HCT116 (cell line): Measurements from ENCODE around the gene CCL14. TPM values are rescaled to one million over a fixed set of nuclear protein-coding genes. Genes with fewer than 3 reads are reported as not detected.

Source experiments
- ATAC-seq: fragments of 200-7000 bp; cut with Tn5 transposase; 2 replicates; pipeline ENCODE4 v1.9.1; 2020; ENCODE audit warnings: mild to moderate bottlenecking, moderate library complexity
- BruUV-seq: library from RNA; stranded (reverse); fragments of 400-500 nt; replicated peaks from 2 replicates; lab custom pipeline; 2021; lab: Mats Ljungman, UMichigan
- CTCF ChIA-PET: fragments of 300-600 bp; sonication (Branson Sonifier 250); formaldehyde crosslinking; loops from one replicate; lab custom pipeline; 2021; ENCODE audit warnings: antibody characterized with exemption; lab: Charles Lee
- POLR2A ChIA-PET: fragments of 300-600, 350-600 bp; sonication (Branson Sonifier 250); formaldehyde crosslinking; loops from one replicate; lab custom pipeline; 2021; ENCODE audit warnings: antibody characterized with exemption; lab: Charles Lee
- RAD21 ChIA-PET, 2 experiments: fragments of 300-600 bp; sonication (Branson Sonifier 250); formaldehyde crosslinking; loops; one replicate each; lab custom pipeline; 2023; ENCODE audit warnings: low total read pairs in 2 of 2; ENCODE audit not compliant: uncharacterized antibody in 2 of 2, unreplicated experiment in 2 of 2, low non-redundant PET in 1 of 2; lab: Charles Lee
- DNase-seq: peaks from one replicate; pipeline ENCODE4 v3.0.0-alpha.2; 2010; ENCODE audit warnings: low read depth, low spot score
- H2AFZ ChIP-seq: fragments of 200-600 bp; shearing (Covaris generic), sonication (generic); 2 replicates; pipeline ENCODE4 v1.6.1; 2017; ENCODE audit warnings: low read depth, mixed run types, mixed read lengths, antibody characterized with exemption, low read length; ENCODE audit not compliant: poor library complexity, severe bottlenecking
- H3K27ac ChIP-seq: 2 replicates; pipeline ENCODE4 v1.5.1; 2012; ENCODE audit warnings: low read depth, low read length
- H3K27me3 ChIP-seq: fragments of 200-600 bp; sonication (generic); 2 replicates; pipeline ENCODE4 v1.6.1; 2016; ENCODE audit warnings: mixed run types, low read length, mixed read lengths; ENCODE audit not compliant: insufficient read depth
- H3K36me3 ChIP-seq, 2 experiments: fragments of 200-500 bp in 1 of 2; fragments of 200-600 bp in 1 of 2; sonication (Bioruptor generic) in 1 of 2; sonication (generic) in 1 of 2; 2 replicates each; pipeline versions ENCODE4 v1.5.1 to v1.6.1; 2014 to 2016; ENCODE audit warnings: low read length in 2 of 2, inconsistent platforms in 1 of 2, mixed read lengths in 1 of 2, mixed run types in 1 of 2; ENCODE audit not compliant: insufficient read depth in 2 of 2, control insufficient read depth in 1 of 2
- H3K4me1 ChIP-seq, 2 experiments: fragments of 200-600 bp in 1 of 2; sonication (generic) in 1 of 2; 2 replicates each; pipeline versions ENCODE4 v1.5.1 to v1.6.1; 2012 to 2017; ENCODE audit warnings: low read length in 2 of 2, inconsistent platforms in 1 of 2, mild to moderate bottlenecking in 1 of 2, mixed read lengths in 1 of 2, mixed run types in 1 of 2, moderate library complexity in 1 of 2; ENCODE audit not compliant: insufficient read depth in 2 of 2, control insufficient read depth in 1 of 2
- H3K4me2 ChIP-seq: fragments of 200-600 bp; sonication (generic); 2 replicates; pipeline ENCODE4 v1.6.1; 2017; ENCODE audit warnings: mixed run types, low read length, mixed read lengths
- H3K4me3 ChIP-seq, 2 experiments: fragments of 200-600 bp in 1 of 2; sonication (generic) in 1 of 2; replicated peaks in 1 of 2; 2 replicates each; pipeline ENCODE4 v1.5.1; 2011 to 2016; ENCODE audit warnings: low read length in 2 of 2, control low read depth in 1 of 2, low read depth in 1 of 2, mild to moderate bottlenecking in 1 of 2, mixed read lengths in 1 of 2, mixed run types in 1 of 2
- H3K79me2 ChIP-seq: fragments of 200-600 bp; sonication (generic); 2 replicates; pipeline ENCODE4 v1.6.1; 2017; ENCODE audit warnings: mild to moderate bottlenecking, mixed run types, low read length, moderate library complexity, mixed read lengths; ENCODE audit not compliant: insufficient read depth
- H3K9ac ChIP-seq: fragments of 200-600 bp; sonication (generic); 2 replicates; pipeline ENCODE4 v1.6.1; 2016; ENCODE audit warnings: low read length, mixed read lengths
- H3K9me2 ChIP-seq: fragments of 200-600 bp; sonication (generic), shearing (Covaris generic); 2 replicates; pipeline ENCODE4 v1.6.1; 2017; ENCODE audit warnings: mixed run types, mild to moderate bottlenecking, moderate library complexity; ENCODE audit not compliant: insufficient read depth
- H3K9me3 ChIP-seq, 2 experiments: fragments of 200-500 bp in 1 of 2; fragments of 200-600 bp in 1 of 2; sonication (Bioruptor generic) in 1 of 2; sonication (generic) in 1 of 2; 2 replicates each; pipeline ENCODE4 v1.6.1; 2014 to 2017; ENCODE audit warnings: low read length in 2 of 2, mixed read lengths in 2 of 2, inconsistent platforms in 1 of 2, low read depth in 1 of 2, mild to moderate bottlenecking in 1 of 2, mixed run types in 1 of 2, moderate library complexity in 1 of 2; ENCODE audit not compliant: control insufficient read depth in 1 of 2, insufficient read depth in 1 of 2
- H4K20me1 ChIP-seq: fragments of 200-600 bp; sonication (generic), shearing (Covaris generic); 2 replicates; pipeline ENCODE4 v1.6.1; 2017; ENCODE audit warnings: mixed run types, mild to moderate bottlenecking, moderate library complexity; ENCODE audit not compliant: insufficient read depth
- CBX3 ChIP-seq: IDR thresholded peaks from 2 replicates; pipeline ENCODE4 v1.6.1; 2012; ENCODE audit warnings: low read depth
- CTCF ChIP-seq, 3 experiments: fragments of 200-600 bp in 1 of 3; sonication (generic) in 1 of 3; IDR thresholded peaks in 2 of 3; conservative IDR thresholded peaks in 1 of 3; 2 replicates each; pipeline ENCODE4 v1.5.1; 2012 to 2017; ENCODE audit warnings: low read depth in 2 of 3, low read length in 2 of 3, antibody characterized with exemption in 1 of 3, borderline replicate concordance in 1 of 3, control low read depth in 1 of 3, mild to moderate bottlenecking in 1 of 3, mixed read lengths in 1 of 3, mixed run types in 1 of 3, moderate library complexity in 1 of 3; ENCODE audit not compliant: insufficient read depth in 1 of 3
- EGR1 ChIP-seq: IDR thresholded peaks from 2 replicates; pipeline ENCODE4 v1.6.1; 2012; ENCODE audit warnings: low read depth
- FOSL1 ChIP-seq: IDR thresholded peaks from 2 replicates; pipeline ENCODE4 v1.6.1; 2012; ENCODE audit warnings: low read depth
- JUND ChIP-seq: IDR thresholded peaks from 2 replicates; pipeline ENCODE4 v1.6.1; 2012
- MAX ChIP-seq: IDR thresholded peaks from 2 replicates; pipeline ENCODE4 v1.6.1; 2012
- POLR2A ChIP-seq: IDR thresholded peaks from 2 replicates; pipeline ENCODE4 v1.7.0; 2011; ENCODE audit warnings: borderline replicate concordance; ENCODE audit not compliant: insufficient read depth, insufficient read length; ENCODE audit errors: extremely low read depth
- RAD21 ChIP-seq: IDR thresholded peaks from 2 replicates; pipeline ENCODE4 v1.6.1; 2012; ENCODE audit warnings: low read depth, mild to moderate bottlenecking
- SIN3A ChIP-seq: IDR thresholded peaks from 2 replicates; pipeline ENCODE4 v1.6.1; 2012; ENCODE audit warnings: low read depth
- YY1 ChIP-seq: IDR thresholded peaks from 2 replicates; pipeline ENCODE4 v1.6.1; 2011; ENCODE audit warnings: low read length, low read depth, moderate library complexity, mild to moderate bottlenecking; ENCODE audit not compliant: insufficient replicate concordance; ENCODE audit errors: extremely low read depth
- ZFX ChIP-seq: fragments of 450-650 bp; IDR thresholded peaks from 2 replicates; pipeline ENCODE4 v1.6.1; 2017
- ZNF274 ChIP-seq: fragments of 200-500 bp; sonication (Bioruptor generic); IDR thresholded peaks from 2 replicates; pipeline ENCODE4 v1.6.1; 2014; ENCODE audit warnings: mild to moderate bottlenecking, low read depth, low read length, inconsistent platforms
- intact Hi-C: fragments of 100-400 bp; cut with micrococcal nuclease; formaldehyde crosslinking; loops from 2 replicates; pipeline ENCODE4 v1.10.0; 2022
- total RNA-seq: library from RNA; stranded (reverse); gene quantifications from one replicate; pipeline ENCODE4 v1.2.1, GENCODE V29; 2021; ENCODE audit not compliant: unreplicated experiment
- TF ChIP-seq, protein P1 (sequence below): IDR thresholded peaks from 2 replicates; pipeline ENCODE4 v1.6.1; 2012
- TF ChIP-seq, protein P2 (sequence below): IDR thresholded peaks from 2 replicates; pipeline ENCODE4 v1.6.1; 2012; ENCODE audit warnings: low read depth

CCL14 gene
- total RNA-seq, 1 experiment from 2014 or later = not detected

DNA sequence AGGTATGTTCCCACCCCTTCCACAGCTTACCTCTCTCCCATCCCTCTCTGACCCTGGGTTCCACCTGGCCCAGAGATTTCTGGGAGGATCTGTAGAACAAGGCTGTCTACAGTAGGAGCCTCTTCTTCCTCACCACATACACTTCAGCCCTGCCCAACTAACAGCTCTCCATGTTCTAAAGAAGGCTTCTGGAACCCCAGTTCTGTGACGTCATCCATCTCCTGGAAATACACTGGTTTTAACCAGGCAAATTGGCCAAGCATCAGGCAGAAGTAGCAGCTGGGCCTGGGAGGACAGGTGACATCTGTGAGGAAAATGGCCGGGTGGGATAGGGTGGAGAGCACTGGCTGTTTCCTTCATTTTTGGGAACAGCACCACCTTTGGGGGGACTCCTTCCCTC is 43.0 kb downstream of the CCL14 start, which contains the start of gene LYZL6:
Gene LYZL6, minus strand, starts transcription at position 177 of the 400 bp plus-strand sequence. CDS start 4,357 bp downstream, outside the sequence.
- ChIA-PET RAD21 (no interaction called here), CTCF (no interaction called here), POLR2A (no interaction called here)
- intact Hi-C loops = no loop called here
- H3K9me3 ChIP-seq = no peaks in the 10 kb centered on the region
- no peak within 1 kb of the TSS for H2AFZ ChIP-seq
- ATAC-seq (no peak), DNase-seq (no peak)
- no peaks in the 10 kb centered on the region for H3K9me2 ChIP-seq
- no peak within 1 kb of the TSS for H3K27ac ChIP-seq
- H3K4me1 ChIP-seq = peaks cover 0 to 14% of the 10 kb centered on the region in 2 experiments; a peak in 3 of 4 replicates
- H3K79me2 ChIP-seq = no peaks in the 10 kb centered on the region
- H3K36me3 ChIP-seq = no peaks in the 10 kb centered on the region
- no peak within 1 kb of the TSS for H3K4me3 ChIP-seq
- no peaks in the 10 kb centered on the region for H4K20me1 ChIP-seq
- no peak within 1 kb of the TSS for H3K9ac ChIP-seq
- TF ChIP-seq ZFX = no peak
- no peak for TF ChIP-seq SIN3A
- TF ChIP-seq MAX = no peak
- no peak for TF ChIP-seq EGR1
- TF ChIP-seq JUND = no peak
- no TSS peak for BruUV-seq
- H3K4me2 ChIP-seq = no peak within 1 kb of the TSS
- H3K27me3 ChIP-seq = no peaks in the 10 kb centered on the region

DNA sequence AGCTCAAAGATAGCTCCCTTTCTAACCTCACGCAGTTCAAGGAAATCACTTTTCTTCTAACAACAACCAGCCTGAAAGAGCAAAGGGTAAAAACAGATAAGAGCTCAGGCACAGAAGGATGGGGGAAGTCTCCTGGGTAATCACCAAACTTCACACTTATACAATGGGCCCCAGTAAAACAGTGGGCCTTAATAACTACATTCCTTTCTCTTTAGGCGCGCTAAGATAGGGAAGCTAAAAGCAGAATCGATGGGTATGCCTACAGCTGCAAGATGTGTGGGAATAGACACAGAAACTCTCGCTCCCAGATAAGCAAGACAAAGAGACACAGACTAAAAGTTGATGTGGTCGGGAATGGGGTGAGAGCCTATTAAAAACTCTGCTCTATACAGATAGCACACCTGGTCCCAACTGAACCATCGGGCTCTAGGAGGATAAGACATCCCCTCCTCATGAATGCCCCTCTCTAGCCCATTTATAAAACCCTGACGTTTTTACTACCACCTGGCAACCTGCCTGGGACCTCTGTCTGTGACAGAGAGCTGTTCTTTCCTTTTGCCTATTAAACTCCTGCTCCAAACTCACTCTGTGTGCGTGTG is 43.8 kb downstream of the CCL14 start:
- Histone ChIP-seq H3K27ac (no peak overlapping the region), H3K4me3 (no peak overlapping the region), H3K36me3 (no peaks in the 10 kb centered on the region), H3K27me3 (no peaks in the 10 kb centered on the region), H2AFZ (no peak overlapping the region), H4K20me1 (no peaks in the 10 kb centered on the region), H3K79me2 (no peaks in the 10 kb centered on the region), H3K9me2 (no peaks in the 10 kb centered on the region), H3K9ac (no peak overlapping the region), H3K4me2 (no peak overlapping the region), H3K9me3 (no peaks in the 10 kb centered on the region), H3K4me1 (peaks cover 0 to 14% of the 10 kb centered on the region in 2 experiments; a peak in 3 of 4 replicates)
- ChIA-PET POLR2A (no interaction called here), CTCF (no interaction called here), RAD21 (no interaction called here)
- BruUV-seq = no TSS peak
- DNase-seq (no peak), ATAC-seq (no peak)
- intact Hi-C loops = no loop called here
- TF ChIP-seq, protein P1, sequence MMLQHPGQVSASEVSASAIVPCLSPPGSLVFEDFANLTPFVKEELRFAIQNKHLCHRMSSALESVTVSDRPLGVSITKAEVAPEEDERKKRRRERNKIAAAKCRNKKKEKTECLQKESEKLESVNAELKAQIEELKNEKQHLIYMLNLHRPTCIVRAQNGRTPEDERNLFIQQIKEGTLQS = no peak
- no peak for TF ChIP-seq POLR2A
- no peak for TF ChIP-seq ZFX
- TF ChIP-seq MAX = no peak
- TF ChIP-seq YY1 = no peak
- TF ChIP-seq ZNF274 = no peak
- TF ChIP-seq CTCF (IDR thresholded peaks at IDR 0.05 in 2 of 3, conservative IDR thresholded peaks at IDR 0.05 in 1 of 3; ENCODE audit: borderline replicate concordance in 1 of 3, insufficient read depth in 1 of 3, low read depth in 2 of 3, low read length in 2 of 3) = no peak
- TF ChIP-seq FOSL1 = no peak
- TF ChIP-seq RAD21 = no peak
- no peak for TF ChIP-seq EGR1
- no peak for TF ChIP-seq CBX3
- TF ChIP-seq, protein P2, sequence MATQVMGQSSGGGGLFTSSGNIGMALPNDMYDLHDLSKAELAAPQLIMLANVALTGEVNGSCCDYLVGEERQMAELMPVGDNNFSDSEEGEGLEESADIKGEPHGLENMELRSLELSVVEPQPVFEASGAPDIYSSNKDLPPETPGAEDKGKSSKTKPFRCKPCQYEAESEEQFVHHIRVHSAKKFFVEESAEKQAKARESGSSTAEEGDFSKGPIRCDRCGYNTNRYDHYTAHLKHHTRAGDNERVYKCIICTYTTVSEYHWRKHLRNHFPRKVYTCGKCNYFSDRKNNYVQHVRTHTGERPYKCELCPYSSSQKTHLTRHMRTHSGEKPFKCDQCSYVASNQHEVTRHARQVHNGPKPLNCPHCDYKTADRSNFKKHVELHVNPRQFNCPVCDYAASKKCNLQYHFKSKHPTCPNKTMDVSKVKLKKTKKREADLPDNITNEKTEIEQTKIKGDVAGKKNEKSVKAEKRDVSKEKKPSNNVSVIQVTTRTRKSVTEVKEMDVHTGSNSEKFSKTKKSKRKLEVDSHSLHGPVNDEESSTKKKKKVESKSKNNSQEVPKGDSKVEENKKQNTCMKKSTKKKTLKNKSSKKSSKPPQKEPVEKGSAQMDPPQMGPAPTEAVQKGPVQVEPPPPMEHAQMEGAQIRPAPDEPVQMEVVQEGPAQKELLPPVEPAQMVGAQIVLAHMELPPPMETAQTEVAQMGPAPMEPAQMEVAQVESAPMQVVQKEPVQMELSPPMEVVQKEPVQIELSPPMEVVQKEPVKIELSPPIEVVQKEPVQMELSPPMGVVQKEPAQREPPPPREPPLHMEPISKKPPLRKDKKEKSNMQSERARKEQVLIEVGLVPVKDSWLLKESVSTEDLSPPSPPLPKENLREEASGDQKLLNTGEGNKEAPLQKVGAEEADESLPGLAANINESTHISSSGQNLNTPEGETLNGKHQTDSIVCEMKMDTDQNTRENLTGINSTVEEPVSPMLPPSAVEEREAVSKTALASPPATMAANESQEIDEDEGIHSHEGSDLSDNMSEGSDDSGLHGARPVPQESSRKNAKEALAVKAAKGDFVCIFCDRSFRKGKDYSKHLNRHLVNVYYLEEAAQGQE = no peak
